Muscle of leg (tissue), 11 donors: ENCODE measurements around the gene LINGO1. TPM values are rescaled to one million over a fixed set of nuclear protein-coding genes. Genes with fewer than 3 reads are reported as not detected.

Experiments
- DNase-seq: peaks from one replicate; pipeline ENCODE4 v3.0.0; 2013
- H3K27ac ChIP-seq: one replicate; pipeline ENCODE4 v1.5.1; 2013; ENCODE audit warnings: mild to moderate bottlenecking, low read length, control low read depth
- H3K27me3 ChIP-seq: one replicate; pipeline ENCODE4 v1.6.1; 2013; ENCODE audit warnings: low read length; ENCODE audit not compliant: control insufficient read depth, insufficient read depth
- H3K36me3 ChIP-seq: one replicate; pipeline ENCODE4 v1.6.1; 2013; ENCODE audit warnings: low read length; ENCODE audit not compliant: control insufficient read depth, insufficient read depth
- H3K4me1 ChIP-seq: one replicate; pipeline ENCODE4 v1.6.1; 2013; ENCODE audit warnings: low read length; ENCODE audit not compliant: control insufficient read depth, insufficient read depth
- H3K4me3 ChIP-seq: one replicate; pipeline ENCODE4 v1.5.1; 2013; ENCODE audit warnings: low read length, control low read depth
- H3K9me3 ChIP-seq: replicated peaks from 2 replicates; pipeline ENCODE4 v1.6.1; 2013; ENCODE audit warnings: low read depth, low read length; ENCODE audit not compliant: control insufficient read depth
- WGBS: methylation state at CpG from one replicate; pipeline ENCODE4 v1.1.5; 2013; ENCODE audit warnings: missing lambda C conversion rate; ENCODE audit not compliant: insufficient coverage; 5-methylcytosine and 5-hydroxymethylcytosine counted together
- polyA plus RNA-seq, 8 donors: library from polyadenylated mRNA; unstranded; fragments of 120-200 nt; gene quantifications; one replicate each; pipeline versions ENCODE4 v1.2.1 to v1.2.3, GENCODE V29; 2013; ENCODE audit warnings: inconsistent platforms in 1 of 8, low replicate concordance in 1 of 8; ENCODE audit not compliant: insufficient read length in 8 of 8, insufficient read depth in 1 of 8
- total RNA-seq: library from RNA; stranded (reverse); fragments of 120-200 nt; gene quantifications from one replicate; pipeline ENCODE4 v1.2.4, GENCODE V29; 2013

The LINGO1 gene
- total and polyA plus RNA-seq, 9 donors, result 1.5 to 15.1 (median 10.1) TPM

DNA sequence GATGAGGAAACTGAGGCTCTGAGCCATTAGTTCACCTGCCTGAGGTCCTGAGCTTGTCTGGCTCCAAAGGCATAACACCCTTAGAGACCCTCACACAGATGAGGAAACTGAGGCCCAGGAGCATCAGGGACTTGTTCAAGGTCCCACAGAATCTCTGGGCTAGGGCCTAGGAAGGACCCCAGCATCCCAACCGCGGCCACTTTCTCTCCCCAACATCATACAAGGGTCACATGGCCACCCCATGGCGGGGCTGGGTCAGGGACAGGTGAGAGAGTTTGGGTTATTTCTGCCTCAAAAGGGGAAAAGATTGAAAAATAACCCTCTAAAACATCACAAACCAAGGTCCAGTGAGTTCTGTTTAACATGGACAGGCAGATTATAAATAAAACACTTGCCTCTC lies 6.7 kb downstream of the LINGO1 start:
- H3K4me3 ChIP-seq, result no peak overlapping the region
- no peak overlapping the region for H3K27ac ChIP-seq
- DNase-seq, result no peak
- H3K36me3 ChIP-seq, result no peaks in the 10 kb centered on the region
- no CpG with 5 or more reads among the region's 3 CpGs for WGBS
- H3K9me3 ChIP-seq, result no peaks in the 10 kb centered on the region
- H3K4me1 ChIP-seq, result peaks cover 18% of the 10 kb centered on the region
- H3K27me3 ChIP-seq, result peaks cover 11% of the 10 kb centered on the region

DNA sequence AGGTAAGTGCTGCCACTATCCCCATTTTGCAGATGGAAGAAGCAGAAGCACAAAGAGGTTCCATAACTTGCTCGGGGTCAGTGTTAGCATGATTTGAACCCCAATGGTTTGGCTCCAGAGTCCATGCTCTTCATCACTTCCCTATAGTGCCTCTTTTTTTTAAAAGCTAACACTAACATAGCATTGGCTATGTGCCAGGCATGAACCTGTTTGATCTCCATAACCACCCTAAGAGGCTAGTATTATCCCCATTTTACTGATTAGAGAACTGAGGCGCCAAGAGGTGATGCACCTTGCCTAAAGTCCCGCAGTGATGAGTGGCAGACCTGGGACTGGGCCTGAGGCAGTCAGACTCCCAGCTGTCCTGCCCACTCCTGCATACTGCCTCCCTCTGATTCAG lies 7.3 kb downstream of the LINGO1 start:
- Histone ChIP-seq H3K36me3 (no peaks in the 10 kb centered on the region), H3K27me3 (peaks cover 5% of the 10 kb centered on the region), H3K9me3 (no peaks in the 10 kb centered on the region), H3K4me3 (no peak overlapping the region), H3K27ac (no peak overlapping the region), H3K4me1 (peaks cover 12% of the 10 kb centered on the region)
- no peak for DNase-seq
- WGBS, result 100% methylated on average over 3 of the region's 3 CpGs

DNA sequence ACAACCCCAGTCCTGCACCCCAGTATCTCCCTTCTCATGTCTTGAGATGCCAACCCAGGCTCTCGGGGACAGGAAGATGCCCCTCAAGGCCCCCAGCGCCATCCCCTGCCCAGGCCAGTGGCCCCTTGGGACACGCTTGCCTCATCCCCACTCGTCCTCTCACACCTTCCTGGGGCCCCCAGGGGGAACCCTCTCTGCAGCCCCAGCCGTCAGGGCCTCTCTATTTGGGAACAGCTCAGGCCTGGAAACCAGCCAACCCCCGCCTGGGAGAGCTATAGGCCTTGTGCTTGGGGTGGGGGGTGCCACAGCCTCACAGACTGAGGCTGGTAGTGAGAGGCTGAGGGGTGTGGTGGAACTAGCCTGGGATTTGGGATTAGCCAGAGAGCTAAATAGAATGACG lies 7.8 kb downstream of the LINGO1 start:
- no peak overlapping the region for H3K27ac ChIP-seq
- no peak for DNase-seq
- H3K9me3 ChIP-seq, result no peaks in the 10 kb centered on the region
- 46% methylated on average over 5 of the region's 7 CpGs for WGBS
- H3K4me1 ChIP-seq, result peaks cover 10% of the 10 kb centered on the region
- H3K36me3 ChIP-seq, result no peaks in the 10 kb centered on the region
- H3K27me3 ChIP-seq, result peaks cover 2% of the 10 kb centered on the region
- no peak overlapping the region for H3K4me3 ChIP-seq

DNA sequence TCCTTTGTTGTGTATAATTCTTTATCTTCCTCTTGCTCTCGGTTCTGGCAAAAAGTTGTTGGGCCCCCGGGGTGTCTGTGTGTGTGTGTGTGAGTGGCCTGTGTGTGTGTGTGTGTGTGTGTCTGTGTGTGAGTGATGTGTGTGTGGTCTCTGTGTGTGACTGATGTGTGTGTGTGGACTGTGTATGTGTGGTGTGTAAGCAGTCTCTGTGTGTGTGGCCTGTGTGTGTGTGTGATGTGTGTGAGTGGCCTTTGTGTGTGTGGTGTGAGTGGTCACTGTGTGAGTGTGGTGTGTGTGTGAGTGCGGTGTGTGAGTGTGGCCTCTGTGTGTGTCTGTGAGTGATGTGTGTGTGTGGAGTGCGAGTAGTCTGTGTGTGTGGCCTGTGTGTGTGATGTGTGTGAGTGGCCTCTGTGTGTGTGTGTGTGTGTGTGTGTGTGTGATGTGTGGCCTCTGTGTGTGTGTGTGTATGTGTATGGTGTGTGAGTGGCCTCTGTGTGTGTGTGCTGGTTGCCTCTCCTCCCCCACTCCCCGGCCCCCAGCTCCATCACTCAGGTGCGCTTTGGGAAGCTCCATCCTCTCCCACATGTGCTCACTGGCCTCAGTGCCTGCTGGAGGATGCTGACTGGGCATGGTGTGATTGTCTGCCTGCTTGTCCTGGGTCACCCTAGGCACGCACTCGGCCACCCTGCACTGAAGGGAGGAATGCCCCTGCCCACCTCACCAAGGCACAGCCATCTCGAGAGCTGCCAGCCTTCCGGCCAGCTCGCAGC lies 8.8 kb downstream of the LINGO1 start:
- DNase-seq, result no peak
- Histone ChIP-seq H3K27ac (no peak overlapping the region), H3K27me3 (no peaks in the 10 kb centered on the region), H3K9me3 (no peaks in the 10 kb centered on the region), H3K4me1 (peaks cover 10% of the 10 kb centered on the region), H3K4me3 (no peak overlapping the region), H3K36me3 (no peaks in the 10 kb centered on the region)
- 80% methylated on average over 1 of the region's 11 CpGs for WGBS

DNA sequence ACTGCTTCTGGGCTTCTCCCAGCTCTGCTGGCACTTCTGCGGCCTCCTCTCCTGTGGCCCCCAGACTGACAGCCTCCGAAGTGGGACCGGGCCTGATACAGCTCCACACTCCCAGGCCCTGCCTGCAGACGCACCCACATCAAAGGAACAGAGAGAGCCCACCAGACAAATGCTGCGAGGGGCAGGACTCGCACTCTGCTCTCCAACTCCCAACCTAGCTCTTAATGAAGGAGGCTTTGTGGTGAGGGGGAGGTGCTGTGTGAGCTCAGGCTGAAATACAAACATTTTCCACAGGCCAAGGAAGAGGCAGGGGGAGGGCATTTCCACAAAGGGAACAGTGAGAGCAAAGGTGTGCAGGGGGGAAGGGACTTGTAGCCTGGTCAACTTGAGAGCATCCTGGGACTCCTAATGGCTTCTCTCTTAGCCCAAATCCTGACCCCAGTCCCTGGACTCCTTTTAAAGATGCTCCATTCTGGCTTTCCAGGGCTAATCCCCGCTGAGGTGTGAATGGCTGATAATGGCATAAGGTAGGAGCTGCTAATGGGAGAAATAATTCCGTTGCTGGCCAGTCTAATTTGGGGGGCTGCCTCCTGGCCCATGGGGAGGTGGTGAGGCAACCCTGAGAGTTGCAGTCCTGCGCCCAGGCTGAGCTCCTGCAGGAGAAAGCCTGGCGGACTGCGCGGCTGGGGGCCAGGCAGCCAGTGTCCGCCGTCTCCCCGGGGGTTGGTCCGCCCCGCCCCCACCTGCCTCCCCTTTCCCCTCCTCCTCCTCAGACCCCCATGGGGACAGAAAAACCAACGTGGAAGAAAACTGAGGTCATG lies 9.6 kb downstream of the LINGO1 start:
- WGBS, result 72% methylated on average over 5 of the region's 18 CpGs
- no peaks in the 10 kb centered on the region for H3K27me3 ChIP-seq
- DNase-seq, result no peak
- H3K27ac ChIP-seq, result no peak overlapping the region
- peaks cover 10% of the 10 kb centered on the region for H3K4me1 ChIP-seq
- no peaks in the 10 kb centered on the region for H3K9me3 ChIP-seq
- no peak overlapping the region for H3K4me3 ChIP-seq
- H3K36me3 ChIP-seq, result no peaks in the 10 kb centered on the region

DNA sequence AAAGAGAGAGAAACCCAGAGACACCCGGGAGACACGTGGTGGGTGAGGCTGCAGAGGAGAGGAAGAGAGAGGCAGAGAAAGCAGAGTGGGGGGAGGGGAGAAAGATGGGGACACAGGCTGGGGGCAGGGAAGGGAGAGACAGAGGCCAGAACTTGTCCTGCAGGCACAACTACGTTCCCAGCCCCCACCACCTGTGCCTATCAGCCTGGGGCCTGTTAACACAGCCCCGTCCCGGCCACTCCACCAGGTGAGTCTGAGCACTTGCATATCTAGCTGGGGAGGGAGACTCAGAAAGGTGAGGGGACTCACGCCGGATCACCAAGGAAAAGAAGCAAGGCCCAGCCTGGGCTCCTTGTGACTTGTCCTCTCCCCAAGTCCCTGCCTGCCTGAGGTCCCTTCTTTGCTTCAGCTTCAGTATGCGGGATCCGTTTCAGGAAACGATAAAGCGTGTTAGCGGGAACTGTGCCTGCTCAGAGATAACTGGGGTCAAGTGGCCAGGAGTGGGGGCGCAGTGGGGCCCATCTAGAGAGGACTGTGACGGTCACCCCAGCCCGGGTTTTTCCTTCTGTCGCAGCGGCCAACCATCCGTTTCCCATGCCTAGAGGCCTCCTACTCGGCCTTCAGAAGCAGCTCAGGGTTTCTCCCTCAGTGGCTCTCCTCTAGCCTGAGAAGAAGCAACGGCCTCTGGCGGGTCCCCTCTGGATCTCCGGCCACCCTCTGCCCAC lies 10.3 kb downstream of the LINGO1 start:
- Histone ChIP-seq H3K27me3 (no peaks in the 10 kb centered on the region), H3K4me1 (peaks cover 10% of the 10 kb centered on the region), H3K9me3 (no peaks in the 10 kb centered on the region), H3K4me3 (no peak overlapping the region), H3K27ac (no peak overlapping the region), H3K36me3 (no peaks in the 10 kb centered on the region)
- 48% methylated on average over 21 of the region's 22 CpGs for WGBS
- no peak for DNase-seq

DNA sequence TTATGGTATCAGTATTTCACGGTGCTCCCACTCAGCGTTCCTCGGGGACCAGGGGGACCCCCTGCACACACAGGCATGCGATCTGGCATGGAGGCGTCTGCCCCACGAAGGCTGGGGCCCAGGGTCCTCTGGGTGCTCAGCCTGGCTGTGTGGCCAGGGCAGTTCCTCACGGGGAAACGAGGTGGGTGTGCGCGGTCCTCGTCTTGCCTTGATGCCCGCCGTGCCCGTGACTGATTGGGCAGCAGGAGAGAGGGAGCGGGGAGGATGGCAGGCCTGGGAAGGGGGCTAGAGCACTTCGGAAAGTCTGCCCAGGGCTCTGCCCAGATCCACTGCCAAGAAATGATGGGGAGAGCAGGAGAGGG lies 10.9 kb downstream of the LINGO1 start:
- DNase-seq, result no peak
- Histone ChIP-seq H3K36me3 (no peaks in the 10 kb centered on the region), H3K4me3 (no peak overlapping the region), H3K9me3 (no peaks in the 10 kb centered on the region), H3K4me1 (peaks cover 10% of the 10 kb centered on the region), H3K27ac (no peak overlapping the region), H3K27me3 (peaks cover 2% of the 10 kb centered on the region)
- WGBS, result 68% methylated on average over 16 of the region's 16 CpGs

DNA sequence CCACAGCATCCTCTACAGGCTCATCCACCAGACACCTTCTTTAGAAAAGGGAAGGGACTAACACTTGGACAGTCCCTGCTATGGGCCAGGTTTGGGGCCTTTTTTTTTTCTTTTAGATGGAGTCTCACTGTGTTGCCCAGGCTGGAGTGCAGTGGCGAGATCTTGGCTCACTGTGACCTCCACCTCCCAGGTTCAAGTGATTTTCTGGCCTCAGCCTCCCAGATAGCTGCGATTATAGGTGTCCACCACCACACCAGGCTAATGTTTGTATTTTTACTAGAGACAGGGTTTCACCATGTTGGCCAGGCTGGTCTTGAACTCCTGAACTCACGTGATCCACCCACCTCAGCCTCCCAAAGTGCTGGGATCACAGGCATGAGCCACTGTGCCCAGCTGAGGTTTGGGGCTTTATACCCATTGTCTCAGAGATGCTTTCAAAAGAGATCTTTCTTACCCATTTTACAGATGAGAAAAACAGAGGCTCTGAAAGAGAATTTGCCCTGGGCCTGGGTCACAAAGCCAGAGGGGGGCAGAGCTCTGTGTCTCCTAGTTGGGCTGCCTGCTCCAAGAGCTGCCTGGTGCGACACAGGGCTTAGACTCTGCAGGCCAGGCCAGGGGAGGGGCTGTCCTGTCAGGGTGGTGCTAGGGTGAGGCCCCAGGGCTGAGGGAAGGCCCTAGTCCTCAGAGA lies 11.6 kb downstream of the LINGO1 start:
- Histone ChIP-seq H3K9me3 (no peaks in the 10 kb centered on the region), H3K27ac (no peak overlapping the region), H3K36me3 (no peaks in the 10 kb centered on the region), H3K27me3 (peaks cover 2% of the 10 kb centered on the region), H3K4me3 (no peak overlapping the region), H3K4me1 (peaks cover 10% of the 10 kb centered on the region)
- 80% methylated on average over 1 of the region's 4 CpGs for WGBS
- no peak for DNase-seq

DNA sequence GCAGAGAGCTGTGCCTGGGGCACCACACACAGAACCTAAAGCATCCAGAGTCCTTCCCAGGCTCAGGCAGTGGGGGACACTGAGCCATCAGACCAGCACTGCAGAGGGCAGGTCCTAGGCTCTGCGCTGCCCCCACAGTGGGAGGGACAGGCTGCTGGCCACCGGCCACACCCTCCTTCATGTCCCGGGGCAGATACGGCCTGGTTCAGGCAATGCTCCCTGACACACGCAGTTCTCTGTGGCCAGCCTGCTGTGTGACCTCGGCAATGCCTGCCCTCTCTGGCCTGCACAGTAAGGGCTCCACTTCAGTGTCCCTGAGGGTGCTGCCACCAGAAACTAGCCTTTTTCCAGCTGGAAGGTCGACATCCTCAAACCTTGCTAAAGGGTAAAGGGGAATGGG lies 12.4 kb downstream of the LINGO1 start:
- H3K27ac ChIP-seq, result no peak overlapping the region
- 61% methylated on average over 6 of the region's 7 CpGs for WGBS

More for the DNA sequence above, 12.4 kb downstream of the LINGO1 start:
- no peak overlapping the region for H3K4me3 ChIP-seq
- H3K9me3 ChIP-seq, result no peaks in the 10 kb centered on the region
- H3K4me1 ChIP-seq, result peaks cover 10% of the 10 kb centered on the region
- no peaks in the 10 kb centered on the region for H3K36me3 ChIP-seq
- H3K27me3 ChIP-seq, result peaks cover 2% of the 10 kb centered on the region
- no peak for DNase-seq
